Keratinocyte (primary cell): ENCODE measurements around the gene METTL27. TPM values are rescaled to one million over a fixed set of nuclear protein-coding genes. Genes with fewer than 3 reads are reported as not detected.

Experiments used
- DNase-seq: peaks from one replicate; pipeline ENCODE4 v3.0.0-alpha.2; 2011; ENCODE audit warnings: low read depth, missing footprints, low spot score
- FAIRE-seq: peaks from 2 replicates; lab custom pipeline; 2011; peaks lifted over from hg19 to GRCh38; lab: Jason Lieb, UNC
- H2AFZ ChIP-seq: 2 replicates; pipeline ENCODE4 v1.6.0; 2012; ENCODE audit warnings: low read length, control low read depth, inconsistent platforms; ENCODE audit not compliant: control insufficient read depth
- H3K27ac ChIP-seq: 2 replicates; pipeline ENCODE4 v1.5.1; 2011; ENCODE audit warnings: low read length; ENCODE audit not compliant: control insufficient read depth, insufficient read depth
- H3K27me3 ChIP-seq: 3 replicates; pipeline ENCODE4 v1.6.0; 2011; ENCODE audit warnings: low read length; ENCODE audit not compliant: control insufficient read depth, insufficient read depth; ENCODE audit errors: extremely low read depth
- H3K36me3 ChIP-seq, 2 experiments: 2 replicates in 1 of 2; 3 replicates in 1 of 2; pipeline ENCODE4 v1.5.1; 2011; ENCODE audit warnings: low read length in 2 of 2, mild to moderate bottlenecking in 1 of 2; ENCODE audit not compliant: control insufficient read depth in 2 of 2, insufficient read depth in 2 of 2; ENCODE audit errors: extremely low read depth in 1 of 2
- H3K4me1 ChIP-seq: 3 replicates; pipeline ENCODE4 v1.5.1; 2011; ENCODE audit warnings: low read length; ENCODE audit not compliant: control insufficient read depth, insufficient read depth; ENCODE audit errors: extremely low read depth
- H3K4me2 ChIP-seq: 3 replicates; pipeline ENCODE4 v1.6.0; 2011; ENCODE audit warnings: low read depth, low read length; ENCODE audit not compliant: control insufficient read depth, insufficient read depth; ENCODE audit errors: extremely low read depth
- H3K4me3 ChIP-seq, 3 experiments: fragments of 200-600 bp in 1 of 3; sonication (generic) in 1 of 3; 2 replicates in 2 of 3; 3 replicates in 1 of 3; pipeline ENCODE4 v1.5.1; 2011 to 2016; ENCODE audit warnings: low read length in 3 of 3, mild to moderate bottlenecking in 3 of 3, control low read depth in 2 of 3, inconsistent platforms in 1 of 3, low read depth in 1 of 3, mixed read lengths in 1 of 3, mixed run types in 1 of 3, moderate library complexity in 1 of 3; ENCODE audit not compliant: control insufficient read depth in 2 of 3, insufficient read depth in 2 of 3; ENCODE audit errors: extremely low read depth in 1 of 3
- H3K79me2 ChIP-seq: 2 replicates; pipeline ENCODE4 v1.6.0; 2012; ENCODE audit warnings: low read length; ENCODE audit not compliant: control insufficient read depth, insufficient read depth
- H3K9ac ChIP-seq: 3 replicates; pipeline ENCODE4 v1.6.0; 2011; ENCODE audit warnings: low read length; ENCODE audit not compliant: control insufficient read depth, insufficient read depth; ENCODE audit errors: extremely low read depth
- H3K9me1 ChIP-seq: 3 replicates; pipeline ENCODE4 v1.6.0; 2011; ENCODE audit warnings: low read length; ENCODE audit not compliant: control insufficient read depth, insufficient read depth; ENCODE audit errors: extremely low read depth
- H3K9me3 ChIP-seq: 2 replicates; pipeline ENCODE4 v1.5.1; 2012; ENCODE audit warnings: low read depth, low read length; ENCODE audit not compliant: control insufficient read depth
- H4K20me1 ChIP-seq: 3 replicates; pipeline ENCODE4 v1.6.0; 2011; ENCODE audit warnings: low read length; ENCODE audit not compliant: control insufficient read depth, insufficient read depth; ENCODE audit errors: extremely low read depth
- EZH2 ChIP-seq: IDR thresholded peaks from one replicate; pipeline ENCODE4 v1.6.1; 2012; ENCODE audit warnings: inconsistent platforms, mild to moderate bottlenecking, low read length, moderate library complexity
- dilution Hi-C: fragments of 300-500 bp; cut with MboI; formaldehyde crosslinking; loops from one replicate; pipeline ENCODE4 v1.7.0; 2020; ENCODE audit warnings: low sequenced_read_pairs; ENCODE audit not compliant: extremely low pct_ligation_motif_present
- polyA plus RNA-seq, 5 experiments: library from polyadenylated mRNA; depleted of rRNA in 3 of 5; stranded (reverse) in 3 of 5; stranded (forward) in 1 of 5; unstranded in 1 of 5; fragments of >200 nt; gene quantifications; 1 replicate in 1 of 5; 2 replicates in 3 of 5; 3 replicates in 1 of 5; pipeline versions ENCODE4 v1.2.1 to v1.2.3, GENCODE V29; 2011 to 2012; ENCODE audit warnings: missing spikeins in 2 of 5, low read depth in 1 of 5, low replicate concordance in 1 of 5
- TF ChIP-seq, protein P1 (sequence below), 3 experiments: IDR thresholded peaks in 1 of 3; conservative IDR thresholded peaks in 1 of 3; optimal IDR thresholded peaks in 1 of 3; 2 replicates in 2 of 3; 3 replicates in 1 of 3; pipeline versions ENCODE3 to v1.5.1; 2011; ENCODE audit warnings: low read length in 3 of 3, mild to moderate bottlenecking in 3 of 3, moderate library complexity in 2 of 3, control low read depth in 1 of 3, inconsistent platforms in 1 of 3; ENCODE audit not compliant: insufficient read depth in 2 of 3; ENCODE audit errors: extremely low read depth in 1 of 3

METTL27 gene
- polyA plus RNA-seq, 1 donor (not counting 4 experiments of a cell fraction or from before 2014, with no cell fraction given), result 0.90 TPM

GRCh38 chr7:73811760-73812168 lies 30.6 kb downstream of the METTL27 start:
- Histone ChIP-seq H3K9ac (no peak overlapping the region), H3K79me2 (no peaks in the 10 kb centered on the region), H3K27me3 (no peaks in the 10 kb centered on the region), H4K20me1 (no peaks in the 10 kb centered on the region), H3K4me3 (no peak overlapping the region), H3K9me3 (no peaks in the 10 kb centered on the region), H3K27ac (no peak overlapping the region), H3K36me3 (no peaks in the 10 kb centered on the region), H2AFZ (no peak overlapping the region), H3K4me2 (no peak overlapping the region), H3K4me1 (peaks cover 6% of the 10 kb centered on the region), H3K9me1 (no peaks in the 10 kb centered on the region)
- TF ChIP-seq, protein P1, sequence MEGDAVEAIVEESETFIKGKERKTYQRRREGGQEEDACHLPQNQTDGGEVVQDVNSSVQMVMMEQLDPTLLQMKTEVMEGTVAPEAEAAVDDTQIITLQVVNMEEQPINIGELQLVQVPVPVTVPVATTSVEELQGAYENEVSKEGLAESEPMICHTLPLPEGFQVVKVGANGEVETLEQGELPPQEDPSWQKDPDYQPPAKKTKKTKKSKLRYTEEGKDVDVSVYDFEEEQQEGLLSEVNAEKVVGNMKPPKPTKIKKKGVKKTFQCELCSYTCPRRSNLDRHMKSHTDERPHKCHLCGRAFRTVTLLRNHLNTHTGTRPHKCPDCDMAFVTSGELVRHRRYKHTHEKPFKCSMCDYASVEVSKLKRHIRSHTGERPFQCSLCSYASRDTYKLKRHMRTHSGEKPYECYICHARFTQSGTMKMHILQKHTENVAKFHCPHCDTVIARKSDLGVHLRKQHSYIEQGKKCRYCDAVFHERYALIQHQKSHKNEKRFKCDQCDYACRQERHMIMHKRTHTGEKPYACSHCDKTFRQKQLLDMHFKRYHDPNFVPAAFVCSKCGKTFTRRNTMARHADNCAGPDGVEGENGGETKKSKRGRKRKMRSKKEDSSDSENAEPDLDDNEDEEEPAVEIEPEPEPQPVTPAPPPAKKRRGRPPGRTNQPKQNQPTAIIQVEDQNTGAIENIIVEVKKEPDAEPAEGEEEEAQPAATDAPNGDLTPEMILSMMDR (optimal IDR thresholded peaks at IDR 0.05 in 1 of 3, IDR thresholded peaks at IDR 0.05 in 1 of 3, conservative IDR thresholded peaks at IDR 0.05 in 1 of 3; ENCODE audit: extremely low read depth in 1 of 3, insufficient read depth in 2 of 3, low read length in 3 of 3), result peak; percentile 90 to 97 (median 93)
- TF ChIP-seq EZH2, result no peak
- FAIRE-seq, result peak; percentile 46
- dilution Hi-C loops, result no loop called here
- no peak for DNase-seq

DNA sequence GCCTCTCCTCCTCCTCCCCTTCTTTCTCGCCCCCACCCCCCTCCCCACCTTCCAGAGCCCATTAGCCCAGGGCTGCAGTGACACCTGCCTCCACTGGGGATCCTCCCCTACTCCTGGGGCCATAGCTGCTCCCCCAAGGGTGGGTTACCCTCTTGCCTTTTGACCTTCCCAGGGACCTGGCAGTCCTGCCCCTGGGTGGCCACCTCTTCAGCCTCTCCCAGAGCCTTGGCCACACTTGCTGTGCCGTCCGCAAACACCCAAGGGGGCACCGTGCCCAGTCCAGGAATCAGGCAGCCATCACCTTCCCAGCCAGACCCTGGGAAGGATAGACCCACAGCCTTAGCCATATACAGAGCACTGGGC lies 31.3 kb downstream of the METTL27 start:
- DNase-seq (no peak), FAIRE-seq (no peak)
- H3K9ac ChIP-seq, result no peak overlapping the region
- H3K4me1 ChIP-seq, result peaks cover 6% of the 10 kb centered on the region
- H3K36me3 ChIP-seq, result no peaks in the 10 kb centered on the region
- no peaks in the 10 kb centered on the region for H4K20me1 ChIP-seq
- TF ChIP-seq, protein P1 (optimal IDR thresholded peaks at IDR 0.05 in 1 of 3, IDR thresholded peaks at IDR 0.05 in 1 of 3, conservative IDR thresholded peaks at IDR 0.05 in 1 of 3; ENCODE audit: extremely low read depth in 1 of 3, insufficient read depth in 2 of 3, low read length in 3 of 3), result no peak
- no peak for TF ChIP-seq EZH2
- no peak overlapping the region for H2AFZ ChIP-seq
- H3K4me2 ChIP-seq, result no peak overlapping the region
- H3K79me2 ChIP-seq, result no peaks in the 10 kb centered on the region
- dilution Hi-C loops, result no loop called here
- H3K9me1 ChIP-seq, result no peaks in the 10 kb centered on the region
- H3K4me3 ChIP-seq, result no peak overlapping the region
- no peaks in the 10 kb centered on the region for H3K27me3 ChIP-seq
- no peaks in the 10 kb centered on the region for H3K9me3 ChIP-seq
- no peak overlapping the region for H3K27ac ChIP-seq
